GM10248 (cell line): ENCODE results near the gene CNTN4.

Experiments used
- CTCF ChIA-PET: fragments of 300-600 bp; sonication (Branson Sonifier 250); formaldehyde crosslinking; extraction: SDS; loops from one replicate; lab custom pipeline; 2021; ENCODE audit warnings: antibody characterized with exemption; lab: Yijun Ruan, JAX
- POLR2A ChIA-PET: fragments of 350-650 bp; sonication (Branson Sonifier 250); formaldehyde crosslinking; extraction: SDS; loops from one replicate; lab custom pipeline; 2020; ENCODE audit warnings: antibody characterized with exemption; lab: Yijun Ruan, JAX
- DNase-seq: peaks from one replicate; pipeline ENCODE4 v3.0.0; 2012; ENCODE audit errors: extremely low spot score
- TF ChIP-seq, protein P1 (sequence below): IDR thresholded peaks from 2 replicates; pipeline ENCODE4 v1.5.1; 2012; ENCODE audit warnings: mild to moderate bottlenecking, low read depth; ENCODE audit errors: extremely low read depth, missing control alignments, control extremely low read depth

CNTN4 gene

GRCh38 chr3:2765002-2765579 is 666.4 kb downstream of the CNTN4 start:
- ChIA-PET POLR2A (no interaction called here), CTCF (interaction anchor here (1.2 kb wide), 1 partner anchor 29 kb away, joined by 4 read pairs; no protein-coding TSS in a partner anchor)
- DNase-seq, result no peak

GRCh38 chr3:2770451-2770850 is 671.8 kb downstream of the CNTN4 start:
- no peak for DNase-seq
- TF ChIP-seq, protein P1, sequence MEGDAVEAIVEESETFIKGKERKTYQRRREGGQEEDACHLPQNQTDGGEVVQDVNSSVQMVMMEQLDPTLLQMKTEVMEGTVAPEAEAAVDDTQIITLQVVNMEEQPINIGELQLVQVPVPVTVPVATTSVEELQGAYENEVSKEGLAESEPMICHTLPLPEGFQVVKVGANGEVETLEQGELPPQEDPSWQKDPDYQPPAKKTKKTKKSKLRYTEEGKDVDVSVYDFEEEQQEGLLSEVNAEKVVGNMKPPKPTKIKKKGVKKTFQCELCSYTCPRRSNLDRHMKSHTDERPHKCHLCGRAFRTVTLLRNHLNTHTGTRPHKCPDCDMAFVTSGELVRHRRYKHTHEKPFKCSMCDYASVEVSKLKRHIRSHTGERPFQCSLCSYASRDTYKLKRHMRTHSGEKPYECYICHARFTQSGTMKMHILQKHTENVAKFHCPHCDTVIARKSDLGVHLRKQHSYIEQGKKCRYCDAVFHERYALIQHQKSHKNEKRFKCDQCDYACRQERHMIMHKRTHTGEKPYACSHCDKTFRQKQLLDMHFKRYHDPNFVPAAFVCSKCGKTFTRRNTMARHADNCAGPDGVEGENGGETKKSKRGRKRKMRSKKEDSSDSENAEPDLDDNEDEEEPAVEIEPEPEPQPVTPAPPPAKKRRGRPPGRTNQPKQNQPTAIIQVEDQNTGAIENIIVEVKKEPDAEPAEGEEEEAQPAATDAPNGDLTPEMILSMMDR, result no peak
- ChIA-PET CTCF (no interaction called here), POLR2A (no interaction called here)

More at GRCh38 chr3:2765002-2765579, 666.4 kb downstream of the CNTN4 start:
- TF ChIP-seq, protein P1, result peak; percentile 28

DNA sequence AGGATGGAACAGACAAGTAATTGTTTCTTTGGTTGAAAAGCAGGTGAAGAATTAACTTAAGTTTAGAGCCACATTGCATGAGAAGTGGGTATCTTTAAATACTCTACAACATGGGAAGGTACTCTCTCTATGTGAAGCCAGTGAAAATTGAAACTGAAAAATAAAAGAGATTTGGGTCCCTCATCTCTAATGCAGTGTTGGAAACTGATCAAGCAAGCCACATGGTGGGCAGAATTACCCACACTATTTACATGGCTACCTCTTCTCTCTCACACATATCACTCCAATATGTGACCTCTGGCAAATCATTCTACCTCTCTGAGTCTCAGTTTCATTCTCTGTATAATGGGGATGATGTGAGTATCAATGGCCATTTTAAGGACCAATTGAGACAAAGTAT is 672.5 kb downstream of the CNTN4 start:
- ChIA-PET POLR2A (no interaction called here), CTCF (no interaction called here)
- no peak for DNase-seq
- TF ChIP-seq, protein P1, result no peak

DNA sequence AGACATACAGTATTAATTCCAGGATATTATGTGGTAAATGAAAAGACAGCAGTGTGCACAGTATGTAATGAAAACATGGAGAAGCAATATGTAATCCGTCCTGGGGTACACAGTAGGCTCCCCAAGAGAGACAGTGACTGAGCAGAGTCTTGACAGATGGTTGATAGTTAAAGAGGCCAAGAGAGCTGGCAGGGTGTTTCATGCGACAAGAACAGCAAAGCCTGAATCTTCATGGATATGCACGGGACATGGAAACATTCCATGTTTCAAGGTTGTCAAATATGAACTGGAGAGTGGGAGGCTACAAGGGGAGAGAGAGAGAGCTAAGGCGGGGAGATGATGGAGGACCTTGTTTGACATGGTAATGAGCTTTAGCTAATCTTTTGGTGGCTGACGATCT is 673.1 kb downstream of the CNTN4 start:
- ChIA-PET CTCF (no interaction called here), POLR2A (no interaction called here)
- TF ChIP-seq, protein P1, result no peak
- no peak for DNase-seq

DNA sequence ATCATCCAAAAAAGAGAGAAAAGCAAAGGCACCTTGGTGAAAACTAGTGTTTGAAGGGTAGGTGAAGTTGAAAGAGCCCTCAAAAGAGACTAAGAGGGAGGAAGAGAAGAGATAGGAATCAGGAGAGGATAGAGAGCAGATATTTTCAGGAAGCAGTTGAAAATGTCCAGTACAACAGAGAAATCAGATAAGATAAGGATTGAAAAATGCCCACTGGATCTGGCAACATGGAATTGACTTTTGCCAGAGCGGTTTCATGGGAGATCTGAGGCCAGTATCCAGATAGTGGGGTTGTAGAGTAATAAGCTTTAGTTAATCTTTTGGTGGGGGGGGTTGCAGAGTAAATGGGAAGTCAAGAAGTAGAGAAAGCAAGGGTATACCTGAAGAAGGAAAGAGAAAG is 674.1 kb downstream of the CNTN4 start:
- TF ChIP-seq, protein P1, result no peak
- ChIA-PET CTCF (no interaction called here), POLR2A (no interaction called here)
- no peak for DNase-seq

GRCh38 chr3:2774481-2775249 is 676.0 kb downstream of the CNTN4 start:
- TF ChIP-seq, protein P1, result no peak
- DNase-seq, result no peak
- ChIA-PET CTCF (no interaction called here), POLR2A (no interaction called here)
